ENCODE measurements around the gene LRRC4C. TPM values are rescaled to one million over a fixed set of nuclear protein-coding genes. Genes with fewer than 3 reads are reported as not detected.
"Not testable (repeated sequence)": the region's sequence is repeated elsewhere in the genome, so short reads cannot be mapped to it uniquely, and the experiment has no call there.

LRRC4C gene
- total RNA-seq, 1 experiment from 2014 or later = 0.13 TPM

GRCh38 chr11:41020259-41020658 is 439.2 kb downstream of the LRRC4C start:
- Histone ChIP-seq H2BK15ac (ENCODE audit: low read depth, low read length) (no peak overlapping the region), H3K79me1 (ENCODE audit: insufficient read depth, low read depth, low read length, poor library complexity, severe bottlenecking) (no peaks in the 10 kb centered on the region), H4K8ac (replicated peaks; ENCODE audit: insufficient read length, low read depth, low read length) (no peak overlapping the region), H2AK5ac (ENCODE audit: insufficient read length, low read length) (no peak overlapping the region), H3T11ph (ENCODE audit: low read length) (no peak overlapping the region), H3K4me2 (ENCODE audit: insufficient read depth, insufficient read length, low read length) (no peak overlapping the region), H3K23ac (ENCODE audit: insufficient read length, low read depth, low read length) (no peak overlapping the region), H3K79me2 (ENCODE audit: insufficient read depth, low read length) (no peaks in the 10 kb centered on the region), H2BK120ac (ENCODE audit: low read depth, low read length, poor library complexity, severe bottlenecking) (no peak overlapping the region), H3K56ac (ENCODE audit: insufficient read length, low read depth, low read length) (no peak overlapping the region), H4K5ac (ENCODE audit: insufficient read length, low read depth, low read length) (no peak overlapping the region), H3K27ac (ENCODE audit: insufficient read length, low read depth, low read length) (no peak overlapping the region), H2BK5ac (ENCODE audit: insufficient read length, low read length) (no peak overlapping the region), H2BK12ac (ENCODE audit: insufficient read length, low read depth, low read length) (no peak overlapping the region), H3K9me3 (ENCODE audit: control insufficient read depth, low read depth, low read length) (no peaks in the 10 kb centered on the region), H3K27me3 (ENCODE audit: insufficient read depth, low read length) (no peaks in the 10 kb centered on the region), H4K20me1 (ENCODE audit: control insufficient read depth, insufficient read depth, insufficient read length) (no peaks in the 10 kb centered on the region), H3K18ac (ENCODE audit: insufficient read length, low read depth, low read length) (no peak overlapping the region), H3K23me2 (ENCODE audit: insufficient read length, low read depth, low read length, poor library complexity, severe bottlenecking) (no peaks in the 10 kb centered on the region), H3K14ac (ENCODE audit: insufficient read depth, low read length) (no peak overlapping the region), H4K91ac (ENCODE audit: insufficient read length, low read depth, low read length) (no peak overlapping the region), H3K4me1 (ENCODE audit: insufficient read depth, low read length) (no peaks in the 10 kb centered on the region), H3K9ac (ENCODE audit: extremely low read depth, insufficient read length, low read length) (no peak overlapping the region), H2AFZ (ENCODE audit: low read length) (no peak overlapping the region), H3K4ac (ENCODE audit: low read depth, low read length) (no peak overlapping the region), H2BK20ac (ENCODE audit: low read depth, low read length, poor library complexity, severe bottlenecking) (no peak overlapping the region)
- no peak for DNase-seq
- no CpG with 5 or more reads among the region's 4 CpGs for WGBS (ENCODE audit: extremely low coverage, insufficient read length, low lambda C conversion rate)
- Mint-ChIP-seq H3K9me3 (peaks cover 2% of the 10 kb centered on the region in 2 experiments; a peak in 1 of 5 replicates), H3K27me3 (ENCODE audit: low read depth) (no peaks in the 10 kb centered on the region), H3K36me3 (ENCODE audit: insufficient read depth in 1 of 3, low read depth in 3 of 3) (no peaks in the 10 kb centered on the region), H3K4me3 (no peak overlapping the region), H3K27ac (no peak overlapping the region; a peak in 1 of 7 replicates), H3K4me1 (peaks cover 17 to 26% of the 10 kb centered on the region in 2 experiments)
- no peak for TF ChIP-seq CTCF (conservative IDR thresholded peaks at IDR 0.05)

- H4K5ac ChIP-seq (ENCODE audit: insufficient read length, low read depth, low read length); H4K91ac ChIP-seq (ENCODE audit: insufficient read length, low read depth, low read length); H3K79me2 ChIP-seq (ENCODE audit: insufficient read depth, low read length); H3K9ac ChIP-seq (ENCODE audit: extremely low read depth, insufficient read length, low read length); H3K36me3 Mint-ChIP-seq (ENCODE audit: insufficient read depth in 1 of 3, low read depth in 3 of 3); H3K4ac ChIP-seq (ENCODE audit: low read depth, low read length); H3K56ac ChIP-seq (ENCODE audit: insufficient read length, low read depth, low read length); DNase-seq; H3K27ac ChIP-seq (ENCODE audit: insufficient read length, low read depth, low read length); H2AK5ac ChIP-seq (ENCODE audit: insufficient read length, low read length); H3K18ac ChIP-seq (ENCODE audit: insufficient read length, low read depth, low read length); H3K27me3 ChIP-seq (ENCODE audit: insufficient read depth, low read length); H2AFZ ChIP-seq (ENCODE audit: low read length); H3K9me3 Mint-ChIP-seq; H3K23ac ChIP-seq (ENCODE audit: insufficient read length, low read depth, low read length); H3K4me3 Mint-ChIP-seq; H2BK15ac ChIP-seq (ENCODE audit: low read depth, low read length); H3K23me2 ChIP-seq (ENCODE audit: insufficient read length, low read depth, low read length, poor library complexity, severe bottlenecking); H3K4me2 ChIP-seq (ENCODE audit: insufficient read depth, insufficient read length, low read length); H3K9me3 ChIP-seq (ENCODE audit: control insufficient read depth, low read depth, low read length); H2BK20ac ChIP-seq (ENCODE audit: low read depth, low read length, poor library complexity, severe bottlenecking); H3K14ac ChIP-seq (ENCODE audit: insufficient read depth, low read length); H3K27me3 Mint-ChIP-seq (ENCODE audit: low read depth); H4K8ac ChIP-seq (replicated peaks; ENCODE audit: insufficient read length, low read depth, low read length); H3K79me1 ChIP-seq (ENCODE audit: insufficient read depth, low read depth, low read length, poor library complexity, severe bottlenecking); H2BK5ac ChIP-seq (ENCODE audit: insufficient read length, low read length); H2BK12ac ChIP-seq (ENCODE audit: insufficient read length, low read depth, low read length); H2BK120ac ChIP-seq (ENCODE audit: low read depth, low read length, poor library complexity, severe bottlenecking); H3T11ph ChIP-seq (ENCODE audit: low read length); H3K4me1 ChIP-seq (ENCODE audit: insufficient read depth, low read length); H4K20me1 ChIP-seq (ENCODE audit: control insufficient read depth, insufficient read depth, insufficient read length); H3K27ac Mint-ChIP-seq: not testable (repeated sequence)
- peaks cover 17 to 26% of the 10 kb centered on the region in 2 experiments for H3K4me1 Mint-ChIP-seq
These were observed 439.8 kb downstream of the LRRC4C start for GRCh38 chr11:41019666-41020065.

Measured in H9 (cell line).